Activated naive CD4-positive, alpha-beta T cell treated with anti-CD3 and anti-CD28 coated beads, Interleukin-2, amount 50 U/mL, for 72 hours (primary cell): ENCODE data around the gene SLFN13. TPM values are rescaled to one million over a fixed set of nuclear protein-coding genes. Genes with fewer than 3 reads are reported as not detected.
"Not testable (repeated sequence)": the region's sequence is repeated elsewhere in the genome, so short reads cannot be mapped to it uniquely, and the experiment has no call there.

Source experiments
- ATAC-seq, 2 donors: fragments of 150-1000 bp; cut with Tn5 transposase; 2 replicates each; pipeline ENCODE4 v1.10.0; 2021; ENCODE audit warnings: mild to moderate bottlenecking in 2 of 2, moderate library complexity in 2 of 2
- DNase-seq, 2 donors: peaks; one replicate each; pipeline ENCODE4 v3.0.0; 2021 to 2022; ENCODE audit warnings: low spot score in 2 of 2
- H3K27ac Mint-ChIP-seq, 2 donors: one replicate each; pipeline ENCODE4 v1.8.0; 2022; ENCODE audit warnings: mild to moderate bottlenecking in 2 of 2, mixed read lengths in 2 of 2
- H3K36me3 Mint-ChIP-seq, 2 donors: one replicate each; pipeline ENCODE4 v1.8.0; 2022; ENCODE audit warnings: mixed read lengths in 2 of 2
- H3K9me3 Mint-ChIP-seq, 2 donors: one replicate each; pipeline ENCODE4 v1.8.0; 2022; ENCODE audit warnings: mixed read lengths in 2 of 2
- total RNA-seq, 2 donors: library from RNA; stranded (reverse); gene quantifications; one replicate each; pipeline ENCODE4 v1.2.3, GENCODE V29; 2022

SLFN13 gene
- total RNA-seq, 2 donors from 2014 or later = 37.9 to 41.2 TPM

- ATAC-seq = no peak
- Mint-ChIP-seq H3K9me3 (peaks cover 0 to under 1% of the 10 kb centered on the region in 2 donors), H3K27ac (peak overlapping the region in 1 of 2 donors; percentile 53), H3K36me3 (peaks cover 0 to 2% of the 10 kb centered on the region in 2 donors)
- no peak for DNase-seq
These were observed 885 bp upstream of the SLFN13 start for GRCh38 chr17:35449371-35449931.

DNA sequence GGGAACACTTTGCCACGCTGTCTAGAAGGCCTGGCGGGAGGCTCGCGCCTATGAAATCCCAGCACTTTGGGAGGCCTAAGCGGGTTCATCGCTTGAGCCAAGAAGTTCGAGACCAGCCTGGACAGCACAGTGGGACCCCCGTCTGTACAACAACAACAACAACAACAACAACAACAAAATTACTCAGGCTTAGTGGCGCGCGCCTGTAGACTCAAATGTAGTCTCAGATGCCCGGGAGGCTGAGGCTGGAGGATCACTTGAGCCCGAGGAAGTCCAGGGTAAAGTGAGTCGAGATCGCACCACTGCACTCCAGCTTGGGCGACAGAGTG is 297 bp upstream of the SLFN13 start:
- no peak for ATAC-seq
- peaks cover 0 to 7% of the 10 kb centered on the region in 2 donors for H3K36me3 Mint-ChIP-seq
- peak overlapping the region in 1 of 2 donors; percentile 55 for H3K27ac Mint-ChIP-seq

DNA sequence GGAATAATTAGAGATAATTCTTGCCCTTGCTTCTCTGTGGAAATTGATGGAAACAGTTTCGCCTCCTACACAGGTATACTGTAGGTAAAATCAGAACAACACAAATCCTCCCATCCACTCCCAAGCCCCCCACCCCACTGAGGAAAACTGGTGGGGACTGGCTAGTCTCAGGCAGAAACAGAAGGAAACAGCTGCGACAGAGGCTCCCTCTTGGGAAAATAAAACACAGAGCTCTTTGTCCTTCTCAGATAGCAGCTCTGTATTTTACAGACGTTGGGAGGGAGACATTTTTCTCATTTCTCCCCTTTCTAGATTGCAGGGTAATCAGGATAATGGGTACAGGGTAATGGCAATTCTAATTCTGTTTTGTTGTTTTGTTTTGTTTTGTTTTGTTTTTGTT is 1.1 kb downstream of the SLFN13 start:
- no peak for ATAC-seq
- no peak overlapping the region for H3K27ac Mint-ChIP-seq
- no peaks in the 10 kb centered on the region for H3K9me3 Mint-ChIP-seq
- no peak for DNase-seq
- peaks cover 0 to 13% of the 10 kb centered on the region in 2 donors for H3K36me3 Mint-ChIP-seq

More for the DNA sequence above, 297 bp upstream of the SLFN13 start:
- DNase-seq = no peak
- H3K9me3 Mint-ChIP-seq = no peaks in the 10 kb centered on the region

- Mint-ChIP-seq H3K27ac (no peak overlapping the region), H3K36me3 (peaks cover 0 to 1% of the 10 kb centered on the region in 2 donors), H3K9me3 (no peaks in the 10 kb centered on the region)
- no peak for ATAC-seq
- no peak for DNase-seq
These were observed 10.1 kb downstream of the SLFN13 start for GRCh38 chr17:35438433-35438832.

GRCh38 chr17:35433075-35433894 is 15.3 kb downstream of the SLFN13 start:
- DNase-seq (peak in 1 of 2 donors; percentile 65), ATAC-seq (peak; percentile 85 to 88)
- H3K36me3 Mint-ChIP-seq = peaks cover 5 to 6% of the 10 kb centered on the region in 2 donors
- peak overlapping the region; percentile 88 to 91 for H3K27ac Mint-ChIP-seq
- H3K9me3 Mint-ChIP-seq = no peaks in the 10 kb centered on the region

DNA sequence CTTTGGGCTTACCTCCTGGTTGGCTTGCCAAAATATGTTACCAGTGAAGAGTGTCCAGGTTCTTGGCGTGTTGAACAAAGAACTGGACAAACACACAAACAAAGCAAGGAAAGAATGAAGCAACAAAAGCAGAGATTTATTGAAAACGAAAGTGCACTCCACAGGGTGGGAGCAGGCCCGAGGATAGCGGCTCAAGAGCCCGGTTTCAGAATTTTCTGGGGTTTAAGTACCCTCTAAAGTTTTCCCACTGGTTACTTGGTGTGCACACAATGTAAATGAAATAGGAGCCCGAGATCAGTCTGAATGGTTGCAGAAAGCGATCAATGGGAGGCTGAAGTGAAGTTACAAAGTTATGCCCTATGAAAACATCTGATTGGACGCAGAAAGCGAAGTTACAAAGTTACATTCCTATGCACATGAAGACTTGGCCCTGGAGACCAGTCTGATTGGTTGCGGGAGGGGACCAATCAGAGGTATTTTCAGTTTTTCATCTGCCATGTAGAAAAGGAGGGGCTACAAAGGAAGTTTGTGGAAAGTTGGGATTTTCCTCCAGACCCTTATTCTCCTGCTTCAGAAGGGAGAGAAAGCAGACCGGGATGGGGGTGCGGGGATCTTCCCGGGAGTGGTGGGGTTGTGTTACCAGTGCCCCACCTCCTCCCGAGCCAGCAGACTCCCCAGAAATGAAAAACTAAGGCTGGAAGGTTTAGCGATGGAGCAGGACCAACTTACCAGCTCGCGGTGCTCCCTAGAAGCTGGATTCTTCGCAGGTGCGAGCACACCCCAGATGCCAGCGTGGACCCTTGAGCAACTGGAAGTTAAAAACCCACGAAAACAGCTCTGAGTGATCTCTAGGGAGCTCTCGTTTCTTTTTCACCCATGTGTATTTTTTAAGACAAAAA is 16.1 kb downstream of the SLFN13 start, which contains the start of gene SLFN12:
TSS of gene SLFN12 (minus strand) at position 325 of the 899 bp plus-strand sequence. CDS start 9,472 bp downstream, outside the sequence.
- peaks cover 5 to 6% of the 10 kb centered on the region in 2 donors for H3K36me3 Mint-ChIP-seq
- no peaks in the 10 kb centered on the region for H3K9me3 Mint-ChIP-seq
- peak within 1 kb of the TSS; percentile 88 to 98 for H3K27ac Mint-ChIP-seq
- DNase-seq = peak in 1 of 2 donors; percentile 46
- peak; percentile 83 to 85 for ATAC-seq

DNA sequence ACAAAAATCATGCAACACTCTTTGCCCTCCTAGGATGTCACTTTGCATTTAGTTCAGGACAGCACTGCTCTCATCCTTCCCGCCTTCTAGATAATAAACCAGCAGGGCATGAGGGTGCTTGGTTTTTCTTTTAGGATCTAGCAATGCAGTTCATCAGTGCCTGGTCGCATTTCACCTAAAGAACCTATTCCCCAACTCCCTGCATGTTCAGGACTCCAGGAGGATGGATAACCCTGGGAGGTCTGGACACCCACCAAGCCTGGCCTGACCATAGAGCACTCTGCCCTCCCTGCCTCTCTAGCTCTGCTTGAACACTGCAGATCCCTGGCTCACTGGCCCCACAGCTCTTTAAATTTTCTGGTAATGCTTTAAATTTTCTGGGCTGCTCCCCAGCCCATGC is 18.9 kb downstream of the SLFN13 start:
- ATAC-seq (no peak), DNase-seq (no peak)
- no peak overlapping the region for H3K27ac Mint-ChIP-seq
- H3K36me3 Mint-ChIP-seq = peaks cover 11 to 12% of the 10 kb centered on the region in 2 donors
- H3K9me3 Mint-ChIP-seq = no peaks in the 10 kb centered on the region

GRCh38 chr17:35428229-35428628 is 20.3 kb downstream of the SLFN13 start:
- Mint-ChIP-seq H3K27ac (no peak overlapping the region), H3K9me3 (no peaks in the 10 kb centered on the region), H3K36me3 (peaks cover 11 to 12% of the 10 kb centered on the region in 2 donors)
- ATAC-seq = no peak
- DNase-seq = no peak

DNA sequence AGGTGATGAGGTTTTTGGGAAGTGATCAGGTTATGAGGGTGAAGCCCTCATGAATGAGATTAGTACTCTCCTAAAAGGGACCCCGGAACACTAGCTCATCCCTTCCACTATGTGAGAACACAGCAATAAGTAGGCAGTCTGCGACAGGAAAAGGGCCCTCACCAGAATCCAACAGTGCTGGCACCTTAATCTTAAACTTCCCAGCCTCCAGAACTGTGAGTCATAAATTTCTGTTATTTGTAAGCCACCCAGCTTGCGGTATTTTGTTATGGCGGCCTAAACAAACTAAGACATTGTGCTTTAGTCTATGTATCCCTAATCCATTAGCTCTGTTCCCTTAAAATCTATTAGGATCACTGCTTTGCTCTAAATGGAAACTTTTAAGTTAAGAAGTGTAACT is 24.8 kb downstream of the SLFN13 start:
- peaks cover 6% of the 10 kb centered on the region in 2 donors for H3K36me3 Mint-ChIP-seq
- no peaks in the 10 kb centered on the region for H3K9me3 Mint-ChIP-seq
- no peak overlapping the region for H3K27ac Mint-ChIP-seq
- DNase-seq (no peak), ATAC-seq (no peak)

- not testable (repeated sequence) for ATAC-seq, H3K9me3 Mint-ChIP-seq, H3K27ac Mint-ChIP-seq, DNase-seq, H3K36me3 Mint-ChIP-seq
These were observed 27.5 kb downstream of the SLFN13 start for GRCh38 chr17:35421069-35421468.

- Mint-ChIP-seq H3K27ac (no peak overlapping the region), H3K9me3 (peaks cover 0 to 3% of the 10 kb centered on the region in 2 donors), H3K36me3 (peaks cover 12 to 22% of the 10 kb centered on the region in 2 donors)
- DNase-seq (no peak), ATAC-seq (no peak)
These were observed 31.9 kb downstream of the SLFN13 start for GRCh38 chr17:35416659-35417058.

DNA sequence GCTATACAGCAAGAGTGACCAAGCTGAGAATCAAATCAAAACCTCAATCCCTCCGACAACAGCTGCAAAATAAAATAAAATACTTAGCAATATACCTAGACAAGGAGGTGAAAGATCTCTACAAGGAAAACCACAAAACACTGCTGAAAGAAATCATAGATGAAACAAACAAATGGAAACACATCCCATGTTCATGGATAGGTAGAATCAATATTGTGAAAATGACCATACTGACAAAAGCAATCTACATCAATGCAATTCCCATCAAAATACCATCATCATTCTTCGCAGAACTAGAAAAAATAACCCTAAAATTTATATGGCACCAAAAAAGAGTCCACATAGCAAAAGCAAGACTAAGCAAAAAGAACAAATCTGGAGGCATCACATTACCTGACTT is 33.9 kb downstream of the SLFN13 start:
- not testable (repeated sequence) for H3K27ac Mint-ChIP-seq, DNase-seq, ATAC-seq, H3K9me3 Mint-ChIP-seq
- peaks cover 17 to 26% of the 10 kb centered on the region in 2 donors for H3K36me3 Mint-ChIP-seq

DNA sequence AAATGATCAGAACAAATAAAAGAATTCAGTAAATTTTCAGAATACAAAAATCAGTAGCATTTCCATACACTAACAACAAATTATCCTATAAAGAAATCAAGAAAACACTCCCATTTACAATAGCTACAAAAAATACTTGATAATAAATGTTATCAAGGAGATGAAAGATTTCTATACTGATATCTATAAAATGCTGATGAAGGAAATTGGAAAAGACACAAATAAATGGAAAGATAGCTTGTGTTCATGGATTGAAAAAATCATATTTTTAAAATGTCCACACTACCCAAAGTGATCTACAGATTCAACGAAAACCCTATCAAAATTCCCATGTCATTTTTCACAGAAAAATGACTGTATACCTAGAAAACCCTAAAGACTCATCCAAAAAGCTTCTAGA is 34.3 kb downstream of the SLFN13 start:
- Mint-ChIP-seq H3K9me3 (peaks cover 0 to 3% of the 10 kb centered on the region in 2 donors), H3K27ac (no peak overlapping the region), H3K36me3 (peaks cover 17 to 26% of the 10 kb centered on the region in 2 donors)
- DNase-seq = no peak
- no peak for ATAC-seq

DNA sequence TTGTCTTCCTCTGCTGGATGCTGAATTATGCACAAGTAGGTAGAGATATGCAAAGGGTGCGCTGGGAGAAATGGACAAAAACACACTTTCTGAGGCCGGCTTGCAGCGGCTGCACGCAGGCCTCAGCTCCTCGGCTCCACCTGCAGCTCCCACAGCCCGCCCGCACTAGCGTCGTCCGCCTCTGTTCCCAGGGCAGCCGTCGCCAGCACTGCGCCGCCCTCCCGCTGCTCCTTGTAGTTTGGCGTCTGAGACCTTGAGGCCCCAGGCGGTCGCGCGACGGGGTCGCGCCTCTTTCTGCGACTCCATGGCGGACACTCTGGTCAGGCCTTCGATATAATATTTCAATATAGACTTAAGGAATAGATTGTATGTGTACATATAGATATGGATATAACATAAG is 41.0 kb downstream of the SLFN13 start:
- ATAC-seq = no peak
- no peak for DNase-seq
- Mint-ChIP-seq H3K36me3 (peaks cover 4 to 5% of the 10 kb centered on the region in 2 donors), H3K27ac (no peak overlapping the region), H3K9me3 (no peaks in the 10 kb centered on the region)

- peaks cover 4 to 5% of the 10 kb centered on the region in 2 donors for H3K36me3 Mint-ChIP-seq
- ATAC-seq = no peak
- no peak overlapping the region for H3K27ac Mint-ChIP-seq
- no peaks in the 10 kb centered on the region for H3K9me3 Mint-ChIP-seq
- no peak for DNase-seq
These were observed 42.0 kb downstream of the SLFN13 start for GRCh38 chr17:35406568-35406967.

DNA sequence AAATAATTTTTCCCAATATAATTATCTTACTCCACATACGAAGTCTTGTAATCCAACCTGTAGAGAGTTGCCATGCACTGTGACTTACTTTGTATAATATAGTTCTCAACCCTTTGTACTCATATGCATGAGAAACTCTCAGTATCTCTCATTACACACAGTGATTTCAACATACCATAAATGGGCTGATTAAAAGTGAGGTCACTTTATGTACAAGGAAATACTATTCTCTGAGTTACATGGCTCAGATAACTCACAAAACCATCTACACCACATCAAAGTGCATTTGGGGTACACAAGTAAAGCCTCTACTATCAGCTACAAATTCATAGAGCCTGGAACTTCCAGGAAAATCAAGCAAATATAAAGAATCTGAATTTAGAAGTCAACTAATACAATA is 44.2 kb downstream of the SLFN13 start:
- ATAC-seq = peak; percentile 55 to 73
- no peaks in the 10 kb centered on the region for H3K36me3 Mint-ChIP-seq
- H3K27ac Mint-ChIP-seq = no peak overlapping the region
- H3K9me3 Mint-ChIP-seq = no peaks in the 10 kb centered on the region
- DNase-seq = no peak

- not testable (repeated sequence) for H3K9me3 Mint-ChIP-seq, DNase-seq, ATAC-seq, H3K27ac Mint-ChIP-seq, H3K36me3 Mint-ChIP-seq
These were observed 54.8 kb downstream of the SLFN13 start for GRCh38 chr17:35393783-35394182.
